Glutamatergic neuron (in vitro differentiated cells): ENCODE results near the gene APOM. TPM values are rescaled to one million over a fixed set of nuclear protein-coding genes. Genes with fewer than 3 reads are reported as not detected.

Experiments used
- DNase-seq: peaks from one replicate; pipeline ENCODE4 v3.0.0; 2022
- H3K27ac Mint-ChIP-seq: one replicate; pipeline ENCODE4 v1.8.0; 2020; ENCODE audit warnings: mild to moderate bottlenecking, mixed read lengths, inconsistent platforms; ENCODE audit not compliant: unreplicated experiment
- H3K27me3 Mint-ChIP-seq: one replicate; pipeline ENCODE4 v1.8.0; 2020; ENCODE audit warnings: mild to moderate bottlenecking, moderate library complexity, mixed read lengths, inconsistent platforms; ENCODE audit not compliant: unreplicated experiment
- H3K36me3 Mint-ChIP-seq: one replicate; pipeline ENCODE4 v1.8.0; 2020; ENCODE audit warnings: mild to moderate bottlenecking, mixed read lengths, inconsistent platforms; ENCODE audit not compliant: unreplicated experiment
- H3K4me1 Mint-ChIP-seq: one replicate; pipeline ENCODE4 v1.8.0; 2020; ENCODE audit warnings: mild to moderate bottlenecking, low read depth, mixed read lengths, inconsistent platforms; ENCODE audit not compliant: unreplicated experiment
- H3K4me3 Mint-ChIP-seq: one replicate; pipeline ENCODE4 v1.8.0; 2020; ENCODE audit warnings: mild to moderate bottlenecking, mixed read lengths, inconsistent platforms; ENCODE audit not compliant: unreplicated experiment
- H3K9me3 Mint-ChIP-seq: one replicate; pipeline ENCODE4 v1.8.0; 2020; ENCODE audit warnings: mild to moderate bottlenecking, moderate library complexity, mixed read lengths, inconsistent platforms; ENCODE audit not compliant: unreplicated experiment
- total RNA-seq: library from RNA; stranded (reverse); fragmentation: NEBNext Ultra II Directional; extraction: Animal tissue kit (Norgen Biotek cat#: 25700); gene quantifications from one replicate; pipeline ENCODE4 v1.2.1, GENCODE V29; 2021; ENCODE audit not compliant: unreplicated experiment
- TF ChIP-seq, protein P1 (sequence below): fragments of 200-600 bp; sonication (generic); IDR thresholded peaks from one replicate; pipeline ENCODE4 v1.5.0; 2021; ENCODE audit not compliant: partially characterized antibody, unreplicated experiment

APOM gene
- total RNA-seq, 1 donor from 2014 or later = 1.5 TPM

DNA sequence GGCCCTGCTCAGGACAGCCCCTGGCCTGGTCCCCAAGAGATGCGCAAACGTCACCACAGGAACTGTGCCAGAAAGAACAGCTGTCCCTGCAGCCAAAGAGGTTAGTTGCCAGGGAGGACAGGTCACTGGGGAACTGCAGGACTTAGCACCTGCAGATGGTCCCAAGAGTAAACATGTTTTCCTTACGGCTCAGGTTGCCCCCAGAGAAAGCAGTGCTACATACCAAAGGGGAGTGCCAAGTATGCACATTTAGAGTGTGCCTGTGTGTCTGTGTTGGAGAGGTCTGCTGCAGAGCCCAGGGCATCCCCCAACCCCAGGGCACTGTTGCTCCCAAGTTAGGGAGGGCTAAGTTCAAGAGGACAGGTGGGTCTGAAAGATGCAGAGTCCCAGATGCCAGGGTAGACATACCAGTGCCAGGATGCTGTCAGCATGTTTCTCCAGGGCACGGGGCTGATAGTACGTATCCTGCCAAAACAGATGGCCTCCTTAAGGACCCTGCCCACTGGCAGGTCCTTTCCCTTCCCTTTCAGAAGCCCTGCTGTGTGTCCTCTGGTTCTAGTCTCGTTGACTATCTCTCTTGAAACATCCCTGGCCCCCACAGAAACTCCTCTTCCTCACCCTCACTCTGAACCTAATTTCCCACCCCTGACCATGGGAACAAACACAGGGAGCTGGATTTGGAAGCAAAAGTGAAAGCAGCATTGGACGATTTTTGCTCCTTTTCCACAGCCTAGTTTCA is 46.1 kb downstream of the APOM start:
- DNase-seq = peak; percentile 48
- peak overlapping the region; percentile 99 for H3K27ac Mint-ChIP-seq
- no peaks in the 10 kb centered on the region for H3K36me3 Mint-ChIP-seq

DNA sequence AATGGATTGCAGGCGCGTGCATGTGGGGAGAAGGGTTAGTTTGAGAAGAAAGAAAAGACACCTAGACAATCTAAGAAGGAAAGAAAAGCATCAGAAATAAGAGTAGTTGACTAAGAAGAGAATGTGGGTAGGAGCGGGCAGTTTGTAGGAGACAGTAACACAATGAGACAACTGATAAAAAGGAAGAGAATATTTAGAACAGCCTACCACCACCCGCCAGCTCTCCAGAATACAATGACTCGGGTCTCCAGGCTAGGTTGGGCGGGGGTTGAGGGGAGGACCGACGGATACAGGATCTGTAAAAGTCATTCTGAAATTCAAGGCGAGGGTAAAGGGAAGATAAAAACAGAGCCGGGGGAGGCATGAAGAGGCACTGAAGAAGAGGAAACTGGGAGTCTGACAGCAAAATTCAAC is 46.7 kb downstream of the APOM start:
- H3K27me3 Mint-ChIP-seq = peaks cover 7% of the 10 kb centered on the region
- H3K4me1 Mint-ChIP-seq = peaks cover 13% of the 10 kb centered on the region
- H3K9me3 Mint-ChIP-seq = peaks cover 10% of the 10 kb centered on the region
- TF ChIP-seq, protein P1, sequence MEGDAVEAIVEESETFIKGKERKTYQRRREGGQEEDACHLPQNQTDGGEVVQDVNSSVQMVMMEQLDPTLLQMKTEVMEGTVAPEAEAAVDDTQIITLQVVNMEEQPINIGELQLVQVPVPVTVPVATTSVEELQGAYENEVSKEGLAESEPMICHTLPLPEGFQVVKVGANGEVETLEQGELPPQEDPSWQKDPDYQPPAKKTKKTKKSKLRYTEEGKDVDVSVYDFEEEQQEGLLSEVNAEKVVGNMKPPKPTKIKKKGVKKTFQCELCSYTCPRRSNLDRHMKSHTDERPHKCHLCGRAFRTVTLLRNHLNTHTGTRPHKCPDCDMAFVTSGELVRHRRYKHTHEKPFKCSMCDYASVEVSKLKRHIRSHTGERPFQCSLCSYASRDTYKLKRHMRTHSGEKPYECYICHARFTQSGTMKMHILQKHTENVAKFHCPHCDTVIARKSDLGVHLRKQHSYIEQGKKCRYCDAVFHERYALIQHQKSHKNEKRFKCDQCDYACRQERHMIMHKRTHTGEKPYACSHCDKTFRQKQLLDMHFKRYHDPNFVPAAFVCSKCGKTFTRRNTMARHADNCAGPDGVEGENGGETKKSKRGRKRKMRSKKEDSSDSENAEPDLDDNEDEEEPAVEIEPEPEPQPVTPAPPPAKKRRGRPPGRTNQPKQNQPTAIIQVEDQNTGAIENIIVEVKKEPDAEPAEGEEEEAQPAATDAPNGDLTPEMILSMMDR = no peak
- no peaks in the 10 kb centered on the region for H3K36me3 Mint-ChIP-seq
- no peak for DNase-seq
- H3K27ac Mint-ChIP-seq = peak overlapping the region; percentile 99
- H3K4me3 Mint-ChIP-seq = peak overlapping the region; percentile 94

More for the DNA sequence above, 46.1 kb downstream of the APOM start:
- Mint-ChIP-seq H3K4me3 (peak overlapping the region; percentile 94), H3K4me1 (peaks cover 13% of the 10 kb centered on the region), H3K27me3 (peaks cover 7% of the 10 kb centered on the region), H3K9me3 (peaks cover 10% of the 10 kb centered on the region)
- TF ChIP-seq, protein P1 = no peak

DNA sequence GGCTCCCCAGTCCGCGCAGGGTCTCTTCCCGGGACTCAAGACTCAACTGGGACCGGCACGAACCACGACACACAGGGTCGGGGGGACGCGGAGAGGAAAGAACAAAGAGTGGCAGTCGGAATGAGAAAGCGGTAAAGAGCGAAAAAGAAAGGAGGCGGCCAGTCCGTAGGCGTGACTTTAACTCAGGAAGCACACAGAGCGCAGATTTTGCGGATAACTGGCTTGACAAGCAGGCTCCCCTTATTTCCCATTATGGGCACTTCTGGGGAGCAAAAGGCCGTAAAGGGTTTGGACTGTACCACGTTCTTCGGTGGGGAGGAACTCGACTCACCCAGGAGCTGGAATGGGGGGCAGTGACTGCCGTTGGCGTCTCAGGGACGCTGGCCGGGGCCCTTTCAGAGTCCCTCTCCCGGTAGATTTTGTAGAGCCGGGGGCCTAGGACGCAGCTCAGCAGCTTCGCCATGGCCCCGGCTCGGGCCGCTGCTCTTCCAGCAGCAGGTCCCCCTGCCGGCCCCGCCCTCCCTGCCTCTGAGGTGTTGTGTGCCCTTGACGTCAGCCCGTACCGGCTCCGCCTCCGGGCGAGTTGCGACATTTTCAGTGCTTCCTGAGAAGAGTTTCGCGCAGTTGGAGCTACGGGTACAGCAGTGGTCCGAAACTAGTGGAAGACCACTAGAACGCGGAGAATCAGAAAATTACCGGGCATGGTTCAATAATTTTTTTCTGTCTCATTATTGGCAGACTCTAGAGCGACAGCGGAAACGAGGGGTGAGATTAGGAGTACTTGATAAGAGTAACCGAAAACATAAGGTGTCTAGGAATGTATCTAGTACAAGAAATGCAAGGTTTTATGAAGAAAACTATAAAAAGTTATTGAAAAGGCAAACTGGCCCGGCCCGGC is 47.4 kb downstream of the APOM start, which contains the start of gene ABHD16A:
ABHD16A (minus strand) TSS at position 506 of the 898 bp plus-strand sequence; CDS start at position 463, 43 bp downstream.
- Mint-ChIP-seq H3K27ac (peak within 1 kb of the TSS; percentile 99), H3K9me3 (peaks cover 10% of the 10 kb centered on the region), H3K36me3 (no peaks in the 10 kb centered on the region), H3K4me3 (peak within 1 kb of the TSS; percentile 94), H3K4me1 (peaks cover 13% of the 10 kb centered on the region), H3K27me3 (peaks cover 7% of the 10 kb centered on the region)
- TF ChIP-seq, protein P1 = peak; percentile 23
- peak; percentile 98 for DNase-seq

DNA sequence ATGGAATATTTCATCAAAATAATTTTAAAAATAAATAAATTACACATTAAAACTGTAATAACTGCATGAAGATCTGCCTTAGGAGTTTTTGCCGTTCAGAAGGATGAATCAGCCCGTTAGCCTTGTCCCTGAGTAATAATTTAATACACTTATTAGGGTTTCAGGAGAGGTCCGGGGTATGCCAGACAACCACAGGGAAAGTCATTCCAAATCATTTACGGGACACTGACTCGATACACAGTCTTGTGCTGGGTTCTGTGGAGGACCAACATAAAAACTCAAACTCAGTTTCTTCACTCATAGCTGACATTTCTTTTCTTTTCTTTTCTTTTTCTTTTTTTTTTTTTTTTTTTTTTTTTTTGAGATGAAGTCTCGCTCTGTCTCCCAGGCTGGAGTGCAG is 50.2 kb downstream of the APOM start:
- TF ChIP-seq, protein P1 = no peak
- DNase-seq = no peak

More for the DNA sequence above, 50.2 kb downstream of the APOM start:
- Mint-ChIP-seq H3K4me3 (no peak overlapping the region), H3K36me3 (no peaks in the 10 kb centered on the region), H3K27ac (no peak overlapping the region), H3K27me3 (peaks cover 11% of the 10 kb centered on the region), H3K4me1 (peaks cover 15% of the 10 kb centered on the region), H3K9me3 (peaks cover 16% of the 10 kb centered on the region)
